Liver (tissue), 9 donors: Measurements from ENCODE around the gene SECISBP2L. TPM values are rescaled to one million over a fixed set of nuclear protein-coding genes. Genes with fewer than 3 reads are reported as not detected.

Source experiments
- DNase-seq: peaks from one replicate; pipeline ENCODE4 v3.0.0-alpha.2; 2017; ENCODE audit warnings: low spot score
- H3K27ac ChIP-seq, 2 donors: one replicate each; pipeline ENCODE4 v1.7.0; 2013; ENCODE audit warnings: inconsistent platforms in 2 of 2, low read length in 2 of 2, control low read depth in 1 of 2, low read depth in 1 of 2, mild to moderate bottlenecking in 1 of 2
- H3K27me3 ChIP-seq, 4 donors: one replicate each; pipeline versions ENCODE4 v1.6.1 to v1.7.0; 2013; ENCODE audit warnings: low read length in 3 of 4, inconsistent platforms in 1 of 4, mild to moderate bottlenecking in 1 of 4, moderate library complexity in 1 of 4; ENCODE audit not compliant: control insufficient read depth in 4 of 4, insufficient read depth in 4 of 4
- H3K36me3 ChIP-seq, 4 donors: one replicate each; pipeline versions ENCODE4 v1.6.1 to v1.7.0; 2013; ENCODE audit warnings: low read length in 3 of 4, mild to moderate bottlenecking in 3 of 4, low read depth in 1 of 4, moderate library complexity in 1 of 4; ENCODE audit not compliant: control insufficient read depth in 4 of 4, insufficient read depth in 3 of 4
- H3K4me1 ChIP-seq, 4 donors: one replicate each; pipeline versions ENCODE4 v1.6.1 to v1.7.0; 2013; ENCODE audit warnings: low read length in 3 of 4, mild to moderate bottlenecking in 3 of 4, moderate library complexity in 1 of 4; ENCODE audit not compliant: control insufficient read depth in 4 of 4, insufficient read depth in 4 of 4
- H3K4me3 ChIP-seq, 3 donors: one replicate each; pipeline versions ENCODE4 v1.6.1 to v1.7.0; 2013; ENCODE audit warnings: low read length in 3 of 3, control low read depth in 1 of 3, low read depth in 1 of 3, mild to moderate bottlenecking in 1 of 3
- H3K9ac ChIP-seq, 2 donors: one replicate each; pipeline ENCODE4 v1.7.0; 2013; ENCODE audit warnings: low read length in 2 of 2, mild to moderate bottlenecking in 2 of 2, moderate library complexity in 2 of 2, control low read depth in 1 of 2, low read depth in 1 of 2
- H3K9me3 ChIP-seq, 4 donors: one replicate each; pipeline versions ENCODE4 v1.6.1 to v1.7.0; 2013; ENCODE audit warnings: low read length in 3 of 4; ENCODE audit not compliant: control insufficient read depth in 4 of 4
- ATF3 ChIP-seq: IDR thresholded peaks from 2 replicates; pipeline ENCODE4 v1.6.1; 2016; ENCODE audit warnings: antibody characterized with exemption
- CTCF ChIP-seq: fragments of 150-350 bp; IDR thresholded peaks from 2 replicates; pipeline ENCODE4 v1.5.1; 2017; ENCODE audit warnings: improper control_type of control experiment, low read depth, low read length; ENCODE audit not compliant: missing input control
- EGR1 ChIP-seq, 2 donors: IDR thresholded peaks; 2 replicates each; pipeline ENCODE4 v1.6.1; 2016 to 2018; ENCODE audit warnings: antibody characterized with exemption in 2 of 2, low read depth in 2 of 2
- FOXA1 ChIP-seq: IDR thresholded peaks from 2 replicates; pipeline ENCODE4 v1.6.1; 2016; ENCODE audit warnings: antibody characterized with exemption
- GABPA ChIP-seq, 2 donors: IDR thresholded peaks in 1 of 2; conservative IDR thresholded peaks in 1 of 2; 2 replicates each; pipeline ENCODE4 v1.6.1; 2016; ENCODE audit warnings: antibody characterized with exemption in 2 of 2, mild to moderate bottlenecking in 1 of 2, moderate library complexity in 1 of 2
- HNF4A ChIP-seq, 2 donors: conservative IDR thresholded peaks; 2 replicates each; pipeline ENCODE4 v1.6.1; 2016; ENCODE audit warnings: antibody characterized with exemption in 2 of 2, mild to moderate bottlenecking in 2 of 2
- HNF4G ChIP-seq: IDR thresholded peaks from 2 replicates; pipeline ENCODE4 v1.6.1; 2016; ENCODE audit warnings: antibody characterized with exemption
- JUND ChIP-seq, 2 donors: IDR thresholded peaks; 2 replicates each; pipeline ENCODE4 v1.6.1; 2016; ENCODE audit warnings: antibody characterized with exemption in 2 of 2
- MAX ChIP-seq: IDR thresholded peaks from 2 replicates; pipeline ENCODE4 v1.6.1; 2016; ENCODE audit warnings: antibody characterized with exemption
- NR2F2 ChIP-seq: IDR thresholded peaks from 2 replicates; pipeline ENCODE4 v1.6.1; 2016; ENCODE audit warnings: antibody characterized with exemption
- RAD21 ChIP-seq, 2 donors: IDR thresholded peaks; 2 replicates each; pipeline ENCODE4 v1.6.1; 2016; ENCODE audit warnings: antibody characterized with exemption in 2 of 2, mild to moderate bottlenecking in 2 of 2
- REST ChIP-seq: IDR thresholded peaks from 2 replicates; pipeline ENCODE4 v1.6.1; 2016; ENCODE audit warnings: antibody characterized with exemption, mild to moderate bottlenecking
- RXRA ChIP-seq, 2 donors: IDR thresholded peaks; 2 replicates each; pipeline ENCODE4 v1.6.1; 2017 to 2018; ENCODE audit warnings: antibody characterized with exemption in 2 of 2, mild to moderate bottlenecking in 1 of 2
- TAF1 ChIP-seq: conservative IDR thresholded peaks from 2 replicates; pipeline ENCODE4 v1.6.1; 2016; ENCODE audit warnings: antibody characterized with exemption, mild to moderate bottlenecking
- ZBTB33 ChIP-seq: IDR thresholded peaks from 2 replicates; pipeline ENCODE4 v1.6.1; 2016; ENCODE audit warnings: antibody characterized with exemption
- WGBS: extraction: QIAGEN DNeasy Blood & Tissue Kit; methylation state at CpG from one replicate; pipeline ENCODE4 v1.1.7; 2013; 5-methylcytosine and 5-hydroxymethylcytosine counted together
- polyA plus RNA-seq, 2 donors: library from polyadenylated mRNA; stranded (reverse) in 1 of 2; unstranded in 1 of 2; fragments of 200-250 nt in 1 of 2; fragments of >200 nt in 1 of 2; fragmentation: Nextera tagmentation in 1 of 2; extraction: Ambion mirVana in 1 of 2; gene quantifications; one replicate each; pipeline versions ENCODE4 v1.2.1 to v1.2.3, GENCODE V29; 2013 to 2015
- total RNA-seq, 2 donors: library from RNA; depleted of rRNA; stranded (reverse); fragments of >200 nt; gene quantifications; one replicate each; pipeline ENCODE4 v1.2.3, GENCODE V29; 2014
- donor health status: healthy.
- donor health status: healthy.
- donor health status: healthy.
- donor health status: healthy.
- donor health status: healthy.

Gene SECISBP2L
- total and polyA plus RNA-seq, 4 donors: 5.7 to 15.7 (median 14.3) TPM

GRCh38 chr15:48965972-48966371 lies 80.3 kb downstream of the SECISBP2L start:
- Histone ChIP-seq H3K36me3 (no peaks in the 10 kb centered on the region), H3K9ac (no peak overlapping the region), H3K27ac (no peak overlapping the region), H3K9me3 (no peaks in the 10 kb centered on the region), H3K4me1 (peaks cover 3 to 15% (median 11%) of the 10 kb centered on the region in 4 donors), H3K27me3 (peaks cover 0 to 11% (median 0%) of the 10 kb centered on the region in 4 donors), H3K4me3 (no peak overlapping the region)
- TF ChIP-seq ATF3 (no peak), CTCF (no peak), HNF4A (conservative IDR thresholded peaks at IDR 0.05) (no peak), FOXA1 (no peak), MAX (no peak), TAF1 (no peak), EGR1 (IDR thresholded peaks at IDR 0.05; ENCODE audit: low read depth in 2 of 2) (no peak), JUND (IDR thresholded peaks at IDR 0.05) (no peak), ZBTB33 (no peak), GABPA (IDR thresholded peaks at IDR 0.05 in 1 of 2, conservative IDR thresholded peaks at IDR 0.05 in 1 of 2) (no peak)
- no peak for DNase-seq

GRCh38 chr15:48964898-48965297 lies 81.3 kb downstream of the SECISBP2L start:
- peaks cover 3 to 15% (median 11%) of the 10 kb centered on the region in 4 donors for H3K4me1 ChIP-seq
- H3K36me3 ChIP-seq: no peaks in the 10 kb centered on the region
- WGBS: 91% methylated on average over 2 of the region's 2 CpGs
- H3K4me3 ChIP-seq: no peak overlapping the region
- H3K9ac ChIP-seq: no peak overlapping the region
- peaks cover 0 to 11% (median 0%) of the 10 kb centered on the region in 4 donors for H3K27me3 ChIP-seq
- H3K27ac ChIP-seq: no peak overlapping the region
- DNase-seq: no peak
- H3K9me3 ChIP-seq: no peaks in the 10 kb centered on the region
- TF ChIP-seq TAF1 (no peak), HNF4G (no peak), RXRA (IDR thresholded peaks at IDR 0.05) (no peak), REST (no peak), GABPA (IDR thresholded peaks at IDR 0.05 in 1 of 2, conservative IDR thresholded peaks at IDR 0.05 in 1 of 2) (no peak), NR2F2 (no peak), FOXA1 (no peak), ZBTB33 (no peak), RAD21 (IDR thresholded peaks at IDR 0.05) (no peak)
